Amygdala (tissue), 56 donors: Measurements from ENCODE around the gene USP47.

ENCODE experiments used
- DNase-seq, 56 donors: peaks; one replicate each; lab custom pipeline; 2025; lab: John Stamatoyannopoulos, UW

USP47 gene

GRCh38 chr11:11864332-11864731, 22.6 kb downstream of the USP47 start:
- no peak for DNase-seq

- no peak for DNase-seq
Observed at GRCh38 chr11:11864803-11865202, 23.0 kb downstream of the USP47 start.

GRCh38 chr11:11865449-11865848, 23.7 kb downstream of the USP47 start:
- DNase-seq, result no peak

DNA sequence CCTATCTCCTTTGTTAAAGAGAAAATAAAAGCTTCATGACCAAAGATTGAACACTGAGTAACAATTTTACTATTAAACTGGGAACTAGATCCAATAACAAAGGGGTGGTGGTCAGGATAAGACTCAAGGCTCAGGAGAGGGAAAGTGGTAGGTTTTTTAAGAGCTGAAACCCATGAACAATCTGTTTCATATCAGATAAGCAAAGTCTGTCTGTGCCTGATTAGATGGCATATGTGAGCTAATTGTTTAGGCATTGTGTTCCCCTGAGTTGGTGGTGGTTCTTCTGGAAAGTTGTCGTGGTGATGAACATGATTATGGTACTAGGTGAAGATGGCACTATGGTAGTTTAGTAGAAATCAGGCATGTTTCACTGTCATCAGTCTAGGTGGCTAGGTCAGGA, 24.4 kb downstream of the USP47 start:
- DNase-seq, result no peak

- DNase-seq, result no peak
Observed at GRCh38 chr11:11867720-11868119, 25.9 kb downstream of the USP47 start.

GRCh38 chr11:11871991-11872401, 30.2 kb downstream of the USP47 start:
- DNase-seq, result no peak

GRCh38 chr11:11876458-11876857, 34.7 kb downstream of the USP47 start:
- DNase-seq, result no peak

- DNase-seq, result no peak
Observed at GRCh38 chr11:11880179-11880578, 38.4 kb downstream of the USP47 start.

- DNase-seq, result no peak
Observed at GRCh38 chr11:11882539-11882938, 40.8 kb downstream of the USP47 start.

- no peak for DNase-seq
Observed at GRCh38 chr11:11884351-11884750, 42.6 kb downstream of the USP47 start.

GRCh38 chr11:11884774-11885481, 43.2 kb downstream of the USP47 start:
- DNase-seq, result no peak

DNA sequence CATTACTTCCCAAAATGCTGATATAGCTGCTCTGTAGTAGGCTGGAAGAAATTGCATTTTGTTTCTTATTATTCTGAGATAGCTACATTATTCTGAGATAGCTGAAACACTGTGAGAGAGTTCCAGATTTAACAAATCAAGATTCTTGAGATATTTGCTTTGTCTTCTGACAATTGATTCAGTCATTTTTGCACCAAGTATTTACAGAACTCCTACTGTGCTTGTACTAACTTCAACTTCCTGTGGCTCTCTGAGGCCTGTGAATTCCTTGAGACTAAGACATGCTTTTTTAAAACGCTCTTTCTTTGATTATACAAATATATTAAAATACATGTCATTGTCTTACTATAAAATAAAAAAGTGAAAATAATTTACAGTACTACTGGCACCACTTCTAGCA, 52.7 kb downstream of the USP47 start:
- no peak for DNase-seq

DNA sequence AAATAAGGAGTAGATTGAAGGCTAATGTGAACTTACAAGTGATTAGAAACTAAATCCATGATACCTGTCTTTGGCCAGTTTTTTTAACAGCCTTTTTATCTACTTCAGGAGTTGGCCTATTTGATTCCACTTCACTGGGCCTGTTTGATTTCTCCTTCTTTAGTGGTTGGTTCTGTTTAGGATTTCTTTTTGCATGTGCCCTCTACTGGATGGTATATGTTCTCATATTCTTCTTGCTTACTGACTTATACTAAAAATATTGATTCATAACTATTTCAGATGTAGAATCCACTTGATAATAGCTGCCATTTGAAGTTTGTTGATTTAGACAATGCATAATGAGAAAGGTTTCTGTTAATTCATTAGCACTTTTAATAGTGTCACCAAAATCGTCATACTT, 53.9 kb downstream of the USP47 start:
- DNase-seq, result no peak

DNA sequence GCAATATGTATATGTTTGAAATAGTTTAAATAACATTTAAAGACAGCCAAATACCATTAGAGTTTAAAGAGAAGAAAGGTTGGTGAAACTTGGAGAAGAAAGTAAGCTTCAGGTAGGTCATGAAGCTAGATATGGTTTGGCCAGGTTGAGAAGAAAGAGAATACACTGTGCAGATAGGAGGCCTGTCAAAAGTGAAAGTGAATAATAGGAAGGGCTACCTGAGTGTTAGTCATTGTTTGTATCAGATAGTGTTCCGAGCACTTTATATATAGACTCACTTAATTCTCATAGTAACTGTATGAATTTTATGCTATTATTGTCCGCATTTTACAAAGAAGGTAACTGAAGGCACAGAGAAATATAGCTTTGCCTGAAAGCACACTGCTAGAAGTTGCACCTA, 56.9 kb downstream of the USP47 start:
- DNase-seq, result no peak

GRCh38 chr11:11899401-11899800, 57.6 kb downstream of the USP47 start:
- no peak for DNase-seq

DNA sequence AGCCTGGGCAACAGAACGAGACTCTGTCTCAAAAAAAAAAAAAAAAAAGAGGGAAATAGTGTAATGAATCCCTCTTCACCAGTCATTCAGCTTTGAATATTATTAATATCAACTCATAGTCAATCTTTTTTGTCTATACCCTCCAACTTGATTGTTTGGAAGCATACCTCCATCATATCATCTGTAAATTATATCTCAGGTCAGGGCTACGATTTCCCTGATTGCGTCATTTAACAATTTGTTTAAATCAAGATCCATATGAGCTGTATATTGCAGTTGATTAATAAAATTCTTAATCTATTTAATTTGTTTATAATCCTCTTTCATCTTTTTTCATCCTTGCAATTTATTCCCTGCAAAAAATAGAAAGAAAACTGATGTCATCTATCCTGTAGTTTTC, 60.2 kb downstream of the USP47 start:
- no peak for DNase-seq

- DNase-seq, result no peak
Observed at GRCh38 chr11:11909727-11910126, 68.0 kb downstream of the USP47 start.

GRCh38 chr11:11910541-11910940, 68.8 kb downstream of the USP47 start:
- DNase-seq, result no peak

GRCh38 chr11:11913395-11913794, 71.6 kb downstream of the USP47 start:
- DNase-seq, result no peak

DNA sequence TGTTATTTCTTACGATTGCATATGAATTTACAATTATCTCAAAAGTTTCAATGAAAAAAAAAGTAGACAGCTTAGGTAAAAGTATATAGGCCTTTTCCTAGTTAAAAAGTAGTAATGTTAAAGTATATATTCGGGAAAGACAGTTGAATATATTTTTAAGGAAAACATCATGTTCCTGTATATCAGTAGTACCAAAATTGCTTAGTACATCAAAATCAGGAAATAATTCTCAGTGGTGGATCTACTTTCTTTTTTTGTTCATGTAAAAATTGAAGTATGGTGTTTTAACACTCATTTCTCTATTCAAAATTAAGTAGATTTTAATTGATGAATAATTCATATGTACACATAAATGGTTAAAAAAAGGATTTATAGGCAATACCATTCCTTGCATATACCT, 73.9 kb downstream of the USP47 start:
- no peak for DNase-seq

DNA sequence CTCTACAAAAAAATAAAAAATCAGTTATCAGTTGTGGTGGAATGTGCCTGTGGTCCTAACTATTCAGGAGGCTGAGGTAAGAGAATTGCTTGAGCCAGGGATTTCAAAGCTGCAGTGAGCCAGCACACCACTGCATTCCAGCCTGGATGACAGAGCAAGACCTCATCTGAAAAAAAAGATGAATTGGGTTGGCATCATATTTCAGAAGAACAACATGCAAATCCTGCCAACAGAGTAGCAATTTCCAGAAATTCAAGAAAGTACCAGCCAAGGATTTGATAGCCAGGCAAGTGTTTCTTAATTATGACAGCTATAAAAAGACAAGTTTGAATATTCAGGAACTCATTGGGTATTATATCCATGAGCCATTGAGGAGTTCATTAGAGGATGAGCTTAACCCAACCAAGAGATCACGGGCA, 75.2 kb downstream of the USP47 start:
- DNase-seq, result no peak

DNA sequence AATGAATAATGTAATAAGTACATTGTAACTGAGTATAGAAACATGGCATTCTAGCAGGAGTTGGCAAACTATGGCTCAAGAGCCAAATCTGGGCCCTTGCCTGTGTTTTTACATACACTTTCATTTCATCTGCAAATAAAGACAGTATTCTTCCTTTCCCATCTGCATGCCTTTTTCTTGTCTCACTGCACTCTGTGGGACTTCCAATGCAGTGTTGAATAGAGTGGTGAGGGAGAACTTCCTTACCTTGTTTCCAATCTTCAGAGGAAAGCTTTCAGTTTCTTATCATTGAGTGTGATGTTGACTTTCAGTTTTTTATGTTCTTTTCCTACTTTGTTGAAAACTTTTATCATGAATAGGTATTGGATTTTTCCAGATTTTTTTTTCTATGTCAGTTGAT, 82.1 kb downstream of the USP47 start:
- DNase-seq, result no peak

DNA sequence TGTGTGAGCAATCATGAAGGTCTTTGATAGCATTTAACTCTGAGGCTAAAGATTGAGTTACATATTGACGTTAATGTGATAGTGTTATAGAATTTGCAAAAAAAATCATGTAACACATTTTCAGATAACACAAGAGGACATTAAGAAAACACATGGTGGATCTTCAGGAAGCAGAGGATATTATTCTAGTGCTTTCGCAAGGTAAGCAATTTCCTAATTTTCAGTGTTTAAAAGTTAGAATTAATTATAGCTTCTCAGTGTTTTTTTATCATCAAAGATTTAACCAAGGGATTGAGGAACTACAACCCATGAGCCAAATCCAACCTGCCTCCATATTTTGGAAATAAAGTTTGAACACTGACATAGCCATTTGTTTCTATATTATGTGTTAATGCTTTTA, 88.1 kb downstream of the USP47 start:
- DNase-seq, result no peak
